Astrocyte (in vitro differentiated cells and primary cell): ENCODE results near the gene POU2AF1. TPM values are rescaled to one million over a fixed set of nuclear protein-coding genes. Genes with fewer than 3 reads are reported as not detected.

Experiments
- DNase-seq: peaks from one replicate; pipeline ENCODE4 v3.0.0-alpha.2; 2010; ENCODE audit warnings: low read depth
- FAIRE-seq: peaks from 2 replicates; lab custom pipeline; 2011; peaks lifted over from hg19 to GRCh38; lab: Jason Lieb, UNC
- H2AFZ ChIP-seq: 2 replicates; pipeline ENCODE4 v1.6.0; 2012; ENCODE audit warnings: low read depth, low read length, inconsistent platforms
- H3K27ac ChIP-seq: 2 replicates; pipeline ENCODE4 v1.5.1; 2011; ENCODE audit warnings: low read depth, low read length, inconsistent platforms
- H3K27me3 ChIP-seq: 2 replicates; pipeline ENCODE4 v1.6.0; 2011; ENCODE audit warnings: low read length, inconsistent platforms; ENCODE audit not compliant: insufficient read depth
- H3K36me3 ChIP-seq: 2 replicates; pipeline ENCODE4 v1.5.1; 2011; ENCODE audit warnings: low read length, inconsistent platforms; ENCODE audit not compliant: insufficient read depth
- H3K4me1 ChIP-seq: 2 replicates; pipeline ENCODE4 v1.5.1; 2011; ENCODE audit warnings: low read length, inconsistent platforms; ENCODE audit not compliant: insufficient read depth
- H3K4me2 ChIP-seq: 2 replicates; pipeline ENCODE4 v1.6.0; 2012; ENCODE audit warnings: low read length, inconsistent platforms
- H3K4me3 ChIP-seq: 2 replicates; pipeline ENCODE4 v1.5.1; 2011; ENCODE audit warnings: low read depth, mild to moderate bottlenecking, low read length, inconsistent platforms; ENCODE audit not compliant: insufficient read depth
- H3K79me2 ChIP-seq: 2 replicates; pipeline ENCODE4 v1.6.0; 2012; ENCODE audit warnings: mild to moderate bottlenecking, low read length, inconsistent platforms; ENCODE audit not compliant: insufficient read depth
- H3K9ac ChIP-seq: 2 replicates; pipeline ENCODE4 v1.6.0; 2012; ENCODE audit warnings: mild to moderate bottlenecking, low read length, inconsistent platforms
- H3K9me3 ChIP-seq: 2 replicates; pipeline ENCODE4 v1.5.1; 2012; ENCODE audit warnings: low read depth, mild to moderate bottlenecking, low read length, inconsistent platforms; ENCODE audit not compliant: insufficient read depth
- H4K20me1 ChIP-seq: 2 replicates; pipeline ENCODE4 v1.6.0; 2012; ENCODE audit warnings: low read length, inconsistent platforms; ENCODE audit not compliant: insufficient read depth
- H3K27ac Mint-ChIP-seq: one replicate; pipeline ENCODE4 v1.8.0; 2021; ENCODE audit warnings: mild to moderate bottlenecking, mixed read lengths; ENCODE audit not compliant: unreplicated experiment
- H3K27me3 Mint-ChIP-seq: one replicate; pipeline ENCODE4 v1.8.0; 2021; ENCODE audit warnings: low read depth, mixed read lengths; ENCODE audit not compliant: unreplicated experiment
- H3K36me3 Mint-ChIP-seq: one replicate; pipeline ENCODE4 v1.8.0; 2021; ENCODE audit warnings: low read depth, mixed read lengths; ENCODE audit not compliant: unreplicated experiment
- H3K4me1 Mint-ChIP-seq: one replicate; pipeline ENCODE4 v1.8.0; 2021; ENCODE audit warnings: low read depth, mixed read lengths; ENCODE audit not compliant: unreplicated experiment
- H3K4me3 Mint-ChIP-seq: one replicate; pipeline ENCODE4 v1.8.0; 2021; ENCODE audit warnings: mild to moderate bottlenecking, moderate library complexity, mixed read lengths; ENCODE audit not compliant: unreplicated experiment
- H3K9me3 Mint-ChIP-seq: one replicate; pipeline ENCODE4 v1.8.0; 2021; ENCODE audit warnings: mild to moderate bottlenecking, mixed read lengths; ENCODE audit not compliant: unreplicated experiment
- CTCF ChIP-seq: IDR thresholded peaks from 2 replicates; pipeline ENCODE4 v1.5.1; 2011; ENCODE audit warnings: low read depth, mild to moderate bottlenecking, inconsistent platforms, low read length, moderate library complexity; ENCODE audit not compliant: insufficient read depth
- EZH2 ChIP-seq: IDR thresholded peaks from 2 replicates; pipeline ENCODE4 v1.6.1; 2012; ENCODE audit warnings: mild to moderate bottlenecking, low read length, inconsistent platforms; ENCODE audit not compliant: insufficient read depth
- total RNA-seq: library from RNA; stranded (reverse); gene quantifications from 2 replicates; pipeline ENCODE4 v1.2.1, GENCODE V29; 2021

The POU2AF1 gene
- total RNA-seq, 1 donor from 2014 or later, result not detected

GRCh38 chr11:111379602-111380136, 594 bp upstream of the POU2AF1 start:
- no peak overlapping the region for H2AFZ ChIP-seq
- Mint-ChIP-seq H3K27ac (no peak overlapping the region), H3K27me3 (peaks cover 3% of the 10 kb centered on the region), H3K36me3 (no peaks in the 10 kb centered on the region), H3K4me1 (peaks cover 2% of the 10 kb centered on the region), H3K4me3 (no peak overlapping the region), H3K9me3 (no peaks in the 10 kb centered on the region)
- TF ChIP-seq EZH2, result no peak
- no peak for TF ChIP-seq CTCF
- H3K36me3 ChIP-seq, result no peaks in the 10 kb centered on the region
- no peak for FAIRE-seq
- H4K20me1 ChIP-seq, result no peaks in the 10 kb centered on the region
- no peaks in the 10 kb centered on the region for H3K79me2 ChIP-seq
- no peak overlapping the region for H3K27ac ChIP-seq
- H3K4me3 ChIP-seq, result no peak overlapping the region
- H3K9me3 ChIP-seq, result no peaks in the 10 kb centered on the region
- no peak overlapping the region for H3K9ac ChIP-seq
- no peak for DNase-seq
- peaks cover 5% of the 10 kb centered on the region for H3K4me1 ChIP-seq
- peaks cover 2% of the 10 kb centered on the region for H3K27me3 ChIP-seq
- H3K4me2 ChIP-seq, result no peak overlapping the region

DNA sequence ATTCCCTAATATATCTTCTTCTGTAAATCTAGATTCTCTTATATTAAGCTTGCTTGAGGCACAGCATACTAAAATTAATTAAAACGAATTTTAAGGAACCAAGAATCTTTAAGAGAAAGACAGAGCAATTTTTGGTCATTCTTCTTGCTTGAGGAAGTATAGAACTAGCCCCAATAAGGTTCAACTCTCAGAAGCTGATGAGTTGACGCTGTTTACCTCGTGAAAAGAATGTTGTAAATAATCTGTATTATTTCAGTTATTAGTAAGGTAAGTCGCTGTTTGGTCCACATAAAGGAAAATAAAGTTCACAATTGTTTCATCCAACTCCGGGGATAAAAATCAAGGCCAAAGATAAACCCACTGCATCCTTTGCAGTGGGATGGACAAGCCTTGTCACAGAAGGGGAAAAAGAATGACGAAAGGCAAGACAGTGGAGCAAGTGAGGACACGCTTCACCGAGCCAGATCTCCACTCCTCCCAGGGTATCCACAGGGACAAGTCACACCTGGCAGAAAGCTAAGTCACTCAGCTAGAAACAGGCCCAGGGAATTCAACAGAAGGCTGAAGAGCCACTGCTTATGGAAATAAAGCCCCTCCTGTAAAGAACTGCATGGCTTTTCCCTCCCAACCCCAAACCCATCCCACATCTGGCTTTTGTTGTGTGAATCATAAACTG, 752 bp downstream of the POU2AF1 start:
- H3K4me1 Mint-ChIP-seq, result peaks cover 2% of the 10 kb centered on the region
- peak overlapping the region; percentile 70 for H3K4me2 ChIP-seq
- peaks cover 5% of the 10 kb centered on the region for H3K4me1 ChIP-seq
- no peak overlapping the region for H3K9ac ChIP-seq
- peaks cover 2% of the 10 kb centered on the region for H3K27me3 ChIP-seq
- no peaks in the 10 kb centered on the region for H3K36me3 Mint-ChIP-seq
- no peak for FAIRE-seq
- no peaks in the 10 kb centered on the region for H3K9me3 ChIP-seq
- no peaks in the 10 kb centered on the region for H4K20me1 ChIP-seq
- no peaks in the 10 kb centered on the region for H3K36me3 ChIP-seq
- no peak overlapping the region for H3K27ac ChIP-seq
- H3K27me3 Mint-ChIP-seq, result peaks cover 3% of the 10 kb centered on the region
- no peak for DNase-seq
- H3K9me3 Mint-ChIP-seq, result no peaks in the 10 kb centered on the region
- no peak overlapping the region for H3K27ac Mint-ChIP-seq
- H3K4me3 Mint-ChIP-seq, result no peak overlapping the region
- no peaks in the 10 kb centered on the region for H3K79me2 ChIP-seq
- no peak overlapping the region for H2AFZ ChIP-seq
- no peak overlapping the region for H3K4me3 ChIP-seq
- no peak for TF ChIP-seq CTCF
- no peak for TF ChIP-seq EZH2

DNA sequence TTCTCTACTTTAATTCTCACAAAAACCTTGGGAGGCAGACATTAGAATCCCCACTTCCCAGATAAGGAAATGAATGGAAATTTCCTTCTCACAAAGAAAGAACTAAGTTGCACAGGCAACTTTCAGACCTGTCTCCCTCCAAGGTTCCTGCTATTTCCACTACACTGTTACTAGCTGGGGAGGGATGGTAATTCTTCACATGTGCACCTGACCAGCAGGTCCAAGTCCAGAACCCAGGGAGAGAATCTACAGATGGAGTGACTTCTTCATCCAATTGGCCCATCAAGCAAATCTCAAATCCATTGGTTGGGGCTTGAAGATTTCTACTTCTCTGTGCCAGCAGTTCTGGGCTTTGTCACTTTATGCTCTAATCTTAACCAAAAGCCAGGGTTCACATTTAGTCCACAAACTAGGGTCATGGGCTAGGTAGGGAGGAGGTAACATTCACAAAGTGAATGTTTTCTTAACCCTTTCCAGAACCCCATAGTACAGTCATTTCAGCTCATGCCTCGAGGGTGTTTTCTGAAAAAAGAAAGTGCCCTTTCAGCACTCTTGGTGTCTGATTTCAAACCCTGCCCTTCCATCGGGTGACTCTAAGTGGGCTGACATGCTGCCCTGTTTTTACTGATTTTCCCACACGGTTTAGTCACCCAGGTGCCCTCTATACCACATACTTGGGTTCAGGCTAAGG, 2.7 kb downstream of the POU2AF1 start:
- H2AFZ ChIP-seq, result no peak overlapping the region
- peaks cover 8% of the 10 kb centered on the region for H3K27me3 ChIP-seq
- no peak overlapping the region for H3K9ac ChIP-seq
- Mint-ChIP-seq H3K27me3 (peaks cover 6% of the 10 kb centered on the region), H3K4me1 (peaks cover 2% of the 10 kb centered on the region), H3K9me3 (no peaks in the 10 kb centered on the region), H3K36me3 (no peaks in the 10 kb centered on the region), H3K27ac (no peak overlapping the region), H3K4me3 (no peak overlapping the region)
- H4K20me1 ChIP-seq, result no peaks in the 10 kb centered on the region
- FAIRE-seq (no peak), DNase-seq (no peak)
- no peaks in the 10 kb centered on the region for H3K9me3 ChIP-seq
- TF ChIP-seq EZH2 (no peak), CTCF (no peak)
- no peak overlapping the region for H3K4me2 ChIP-seq
- H3K36me3 ChIP-seq, result no peaks in the 10 kb centered on the region
- H3K79me2 ChIP-seq, result no peaks in the 10 kb centered on the region
- peaks cover 5% of the 10 kb centered on the region for H3K4me1 ChIP-seq
- no peak overlapping the region for H3K27ac ChIP-seq
- no peak overlapping the region for H3K4me3 ChIP-seq
